Thymus (tissue), 2 donors: ENCODE results near the gene SLC34A1. TPM values are rescaled to one million over a fixed set of nuclear protein-coding genes. Genes with fewer than 3 reads are reported as not detected.

Source experiments
- polyA plus RNA-seq: library from polyadenylated mRNA; stranded (reverse); fragments of 200-250 nt; gene quantifications from one replicate; pipeline ENCODE4 v1.2.3, GENCODE V29; 2013
- total RNA-seq: library from RNA; stranded (reverse); fragments of 120-200 nt; gene quantifications from one replicate; pipeline ENCODE4 v1.2.4, GENCODE V29; 2013
- donor health status: healthy.

Gene SLC34A1
- total and polyA plus RNA-seq, 2 donors, result 0.02 to 0.05 TPM

Other genes starting within 250 kb of the SLC34A1 start
- gene RAB24, start 80.7 kb upstream of the SLC34A1 start, total RNA-seq, result 15.9 TPM
- 82.8 TPM for gene RAB24, start 80.7 kb upstream of the SLC34A1 start, polyA plus RNA-seq
- 105 TPM for gene PRELID1, start 80.6 kb upstream of the SLC34A1 start, total RNA-seq
- gene PRELID1, start 80.6 kb upstream of the SLC34A1 start, polyA plus RNA-seq, result 79.1 TPM
- gene MXD3, start 72.5 kb upstream of the SLC34A1 start, total RNA-seq, result 44.8 TPM
- gene MXD3, start 72.5 kb upstream of the SLC34A1 start, polyA plus RNA-seq, result 16.1 TPM
- 117 TPM for gene LMAN2, start 32.8 kb upstream of the SLC34A1 start, total RNA-seq
- gene LMAN2, start 32.8 kb upstream of the SLC34A1 start, polyA plus RNA-seq, result 95.3 TPM
- 49.5 TPM for gene RGS14, start 26.5 kb upstream of the SLC34A1 start, total RNA-seq
- 52.7 TPM for gene RGS14, start 26.5 kb upstream of the SLC34A1 start, polyA plus RNA-seq
- gene PFN3, start 16.2 kb downstream of the SLC34A1 start, total RNA-seq, result not detected
- not detected for gene PFN3, start 16.2 kb downstream of the SLC34A1 start, polyA plus RNA-seq
- gene F12, start 25.1 kb downstream of the SLC34A1 start, total RNA-seq, result 0.19 TPM
- 1.2 TPM for gene F12, start 25.1 kb downstream of the SLC34A1 start, polyA plus RNA-seq
- gene GRK6, start 42.2 kb downstream of the SLC34A1 start, total RNA-seq, result 57.4 TPM
- 36.3 TPM for gene GRK6, start 42.2 kb downstream of the SLC34A1 start, polyA plus RNA-seq
- gene PRR7, start 62.4 kb downstream of the SLC34A1 start, total RNA-seq, result 3.6 TPM
- gene PRR7, start 62.4 kb downstream of the SLC34A1 start, polyA plus RNA-seq, result 1.6 TPM
- gene DBN1, start 89.2 kb downstream of the SLC34A1 start, total RNA-seq, result 32.3 TPM
- 34.3 TPM for gene DBN1, start 89.2 kb downstream of the SLC34A1 start, polyA plus RNA-seq
- 10.8 TPM for gene PDLIM7, start 113.2 kb downstream of the SLC34A1 start, total RNA-seq
- 61.9 TPM for gene PDLIM7, start 113.2 kb downstream of the SLC34A1 start, polyA plus RNA-seq
- 3.3 TPM for gene DOK3, start 125.4 kb downstream of the SLC34A1 start, total RNA-seq
- gene DOK3, start 125.4 kb downstream of the SLC34A1 start, polyA plus RNA-seq, result 13.4 TPM
- gene DDX41, start 132.5 kb downstream of the SLC34A1 start, total RNA-seq, result 78.0 TPM
- gene DDX41, start 132.5 kb downstream of the SLC34A1 start, polyA plus RNA-seq, result 71.3 TPM
- 41.7 TPM for gene FAM193B, start 170.1 kb downstream of the SLC34A1 start, total RNA-seq
- 527 TPM for gene FAM193B, start 170.1 kb downstream of the SLC34A1 start, polyA plus RNA-seq
- gene TMED9, start 207.8 kb downstream of the SLC34A1 start, total RNA-seq, result 37.9 TPM
- 104 TPM for gene TMED9, start 207.8 kb downstream of the SLC34A1 start, polyA plus RNA-seq
- gene B4GALT7, start 215.7 kb downstream of the SLC34A1 start, total RNA-seq, result 14.1 TPM
- gene B4GALT7, start 215.7 kb downstream of the SLC34A1 start, polyA plus RNA-seq, result 29.1 TPM